ENCODE results near the gene HIVEP3. TPM values are rescaled to one million over a fixed set of nuclear protein-coding genes. Genes with fewer than 3 reads are reported as not detected.

The HIVEP3 gene
- total and polyA plus RNA-seq, 2 of the 13 experiments (the other 11 are each of a cell fraction or from before 2014, with no cell fraction given) = 0.05 TPM; not detected in 1

- Histone ChIP-seq H4K20me1 (ENCODE audit: insufficient read depth, low read length) (no peaks in the 10 kb centered on the region), H3K36me3 (replicated peaks in 1 of 2; ENCODE audit: control insufficient read depth in 1 of 2, insufficient read depth in 2 of 2, low read length in 2 of 2) (no peaks in the 10 kb centered on the region), H2AFZ (ENCODE audit: low read length) (no peak overlapping the region), H3K4me2 (ENCODE audit: low read depth, low read length) (no peak overlapping the region), H3K9me3 (ENCODE audit: low read length) (no peaks in the 10 kb centered on the region), H3K9ac (ENCODE audit: insufficient read depth, low read depth, low read length) (no peak overlapping the region), H3K27me3 (ENCODE audit: control insufficient read depth in 1 of 2, insufficient read depth in 2 of 2, low read length in 2 of 2) (no peaks in the 10 kb centered on the region; a peak in 1 of 5 replicates), H3K79me2 (ENCODE audit: insufficient read depth, low read length) (no peaks in the 10 kb centered on the region), H3K4me1 (ENCODE audit: insufficient read depth, low read length) (no peaks in the 10 kb centered on the region), H3K4me3 (replicated peaks in 1 of 3; ENCODE audit: insufficient read depth in 1 of 3, low read depth in 2 of 3, low read length in 3 of 3) (no peak overlapping the region), H3K27ac (ENCODE audit: extremely low read length, insufficient read depth, low read length) (no peak overlapping the region)
- no peak for TF ChIP-seq GTF2F1 (IDR thresholded peaks at IDR 0.05; ENCODE audit: low read length)
- no peak for TF ChIP-seq ARNT (IDR thresholded peaks at IDR 0.05)
- TF ChIP-seq AKAP8 (CRISPR knock-in tag; IDR thresholded peaks at IDR 0.05) = no peak
- no peak for TF ChIP-seq ZNF12 (CRISPR knock-in tag; IDR thresholded peaks at IDR 0.05)
- TF ChIP-seq TAF15 (IDR thresholded peaks at IDR 0.05; ENCODE audit: low read depth, low read length, poor library complexity, severe bottlenecking) = no peak
- no peak for TF ChIP-seq ZNF431 (CRISPR knock-in tag; IDR thresholded peaks at IDR 0.05; ENCODE audit: borderline replicate concordance, low read depth)
- TF ChIP-seq PHF5A (CRISPR knock-in tag; IDR thresholded peaks at IDR 0.05; ENCODE audit: low read depth, unreplicated experiment) = no peak
- no peak for TF ChIP-seq ZNF18 (CRISPR knock-in tag; IDR thresholded peaks at IDR 0.05; ENCODE audit: insufficient replicate concordance)
- TF ChIP-seq BRD4 (CRISPR knock-in tag; IDR thresholded peaks at IDR 0.05) = no peak
- no peak for TF ChIP-seq ZUFSP (CRISPR knock-in tag; IDR thresholded peaks at IDR 0.05; ENCODE audit: borderline replicate concordance)
- no peak for TF ChIP-seq ZFP90 (CRISPR knock-in tag; IDR thresholded peaks at IDR 0.05; ENCODE audit: borderline replicate concordance)
- TF ChIP-seq ARID5B (CRISPR knock-in tag; IDR thresholded peaks at IDR 0.05) = no peak
- TF ChIP-seq FOSL2 (CRISPR knock-in tag; IDR thresholded peaks at IDR 0.05) = no peak
- no peak for TF ChIP-seq HNRNPUL1 (IDR thresholded peaks at IDR 0.05; ENCODE audit: low read depth, low read length)
- TF ChIP-seq NFE2L1 (CRISPR knock-in tag; IDR thresholded peaks at IDR 0.05; ENCODE audit: borderline replicate concordance) = no peak
- CTCF ChIA-PET (ENCODE audit: low intra/inter-chr PET ratio, low total read pairs) = no interaction called here
- WGBS (ENCODE audit: low lambda C conversion rate) = 6% methylated on average over 4 of the region's 4 CpGs
- intact Hi-C loops (cut with micrococcal nuclease; ENCODE audit: unreplicated experiment) (no loop called here), in situ Hi-C loops (cut with HindIII; ENCODE audit: extremely low pct_ligation_motif_present, low pct_unique_long_range_greater_than_20kb) (no loop called here)
- DNase-seq (ENCODE audit: low spot score) (no peak), ATAC-seq (no peak), FAIRE-seq (no peak)
- BruUV-seq (replicated peaks) = no TSS peak
- POLR2A ChIA-PET = no interaction called here
These were observed 95.3 kb downstream of the HIVEP3 start for GRCh38 chr1:41823471-41823870.

Measured in HepG2 (cell line).